HG03575 (cell line): ENCODE measurements around the gene SLC2A10.

Source experiments
- ATAC-seq: cut with Tn5 transposase; IDR thresholded peaks from one replicate; pipeline ENCODE4 v1.9.1; 2021; ENCODE audit not compliant: unreplicated experiment, insufficient number of reproducible peaks, low FRiP score; ENCODE audit errors: extremely low read depth

Gene SLC2A10

DNA sequence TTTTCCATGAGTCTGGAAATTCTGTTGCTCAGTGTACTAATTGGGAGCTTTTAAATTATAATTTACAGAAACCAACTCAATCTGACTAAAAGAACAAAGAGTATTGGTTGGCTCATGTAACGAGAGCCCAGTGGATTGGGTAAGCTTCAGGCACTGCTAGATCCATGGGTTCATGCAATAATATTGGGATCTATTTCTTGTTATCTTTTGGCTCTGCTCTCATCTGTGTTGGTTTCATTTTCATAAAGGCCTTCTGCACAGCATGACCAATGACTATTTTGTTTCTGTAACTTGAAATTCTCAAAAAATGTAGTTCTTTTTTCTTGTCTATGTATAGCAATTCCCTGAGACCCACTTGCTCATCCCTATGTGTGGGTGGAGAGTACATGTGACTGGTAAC, 12.0 kb downstream of the SLC2A10 start:
- ATAC-seq, result no peak

DNA sequence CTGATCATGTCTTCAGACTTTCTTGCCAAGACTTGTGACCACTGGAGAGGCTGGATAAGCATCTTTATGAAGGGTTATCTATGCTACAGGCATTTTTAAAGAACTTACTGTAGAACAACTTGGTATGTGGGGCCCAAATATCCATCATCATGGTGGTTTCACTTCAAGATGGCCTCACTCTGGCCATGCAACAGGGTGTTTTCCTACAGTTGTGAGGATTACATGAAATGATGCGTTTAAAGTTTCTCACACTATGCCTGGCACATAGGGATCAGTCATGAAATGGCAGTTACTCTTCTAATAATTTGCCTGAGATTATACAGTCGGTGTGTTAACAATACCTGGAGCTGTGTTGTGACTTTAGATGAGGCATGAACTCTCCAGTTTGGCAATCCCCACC, 13.0 kb downstream of the SLC2A10 start:
- no peak for ATAC-seq

DNA sequence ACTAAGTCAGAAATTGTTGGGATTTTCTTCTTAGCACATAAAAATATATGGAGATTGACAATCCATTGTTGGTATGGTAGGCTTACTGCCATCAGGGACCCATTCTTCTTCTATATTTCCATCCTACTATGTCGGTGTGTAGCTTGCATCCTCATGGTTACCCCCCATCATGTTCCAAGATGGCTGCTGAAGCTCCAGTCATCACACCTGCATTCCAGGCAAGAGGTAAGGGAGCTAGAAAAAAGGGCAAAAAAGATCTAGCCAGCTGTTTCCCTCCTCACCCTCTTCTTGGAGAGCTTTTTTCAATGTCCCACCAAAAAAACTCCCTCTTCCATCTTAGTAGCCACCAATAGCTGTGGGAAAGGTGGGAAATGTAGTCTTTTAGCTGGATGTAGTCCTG, 13.6 kb downstream of the SLC2A10 start:
- ATAC-seq, result no peak

DNA sequence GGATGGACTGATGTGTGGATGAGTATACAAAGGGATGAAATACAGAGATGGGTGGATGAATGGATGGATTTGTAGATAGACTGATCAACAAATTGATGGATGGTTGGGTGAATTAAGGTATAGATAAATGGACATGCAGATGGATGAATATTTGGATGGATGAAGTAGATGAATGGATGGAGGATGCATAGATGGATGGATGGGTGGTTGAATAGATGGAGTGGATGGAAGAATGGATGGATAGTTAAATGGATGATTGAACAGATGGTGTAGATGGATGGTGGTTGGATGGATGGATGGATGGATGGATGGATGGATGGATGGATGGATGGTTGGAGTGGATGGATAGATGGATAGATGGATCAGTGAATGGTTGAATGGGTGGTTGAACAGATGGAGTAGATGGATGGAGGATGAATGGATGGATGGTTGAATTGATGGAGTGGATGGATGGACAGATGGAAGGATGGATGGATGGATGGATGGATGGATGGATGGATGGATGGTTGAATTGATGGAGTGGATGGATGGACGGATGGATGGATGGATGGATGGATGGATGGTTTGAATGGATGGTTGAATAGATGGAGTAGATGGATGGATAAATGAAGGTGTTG, 15.0 kb downstream of the SLC2A10 start:
- ATAC-seq, result no peak

DNA sequence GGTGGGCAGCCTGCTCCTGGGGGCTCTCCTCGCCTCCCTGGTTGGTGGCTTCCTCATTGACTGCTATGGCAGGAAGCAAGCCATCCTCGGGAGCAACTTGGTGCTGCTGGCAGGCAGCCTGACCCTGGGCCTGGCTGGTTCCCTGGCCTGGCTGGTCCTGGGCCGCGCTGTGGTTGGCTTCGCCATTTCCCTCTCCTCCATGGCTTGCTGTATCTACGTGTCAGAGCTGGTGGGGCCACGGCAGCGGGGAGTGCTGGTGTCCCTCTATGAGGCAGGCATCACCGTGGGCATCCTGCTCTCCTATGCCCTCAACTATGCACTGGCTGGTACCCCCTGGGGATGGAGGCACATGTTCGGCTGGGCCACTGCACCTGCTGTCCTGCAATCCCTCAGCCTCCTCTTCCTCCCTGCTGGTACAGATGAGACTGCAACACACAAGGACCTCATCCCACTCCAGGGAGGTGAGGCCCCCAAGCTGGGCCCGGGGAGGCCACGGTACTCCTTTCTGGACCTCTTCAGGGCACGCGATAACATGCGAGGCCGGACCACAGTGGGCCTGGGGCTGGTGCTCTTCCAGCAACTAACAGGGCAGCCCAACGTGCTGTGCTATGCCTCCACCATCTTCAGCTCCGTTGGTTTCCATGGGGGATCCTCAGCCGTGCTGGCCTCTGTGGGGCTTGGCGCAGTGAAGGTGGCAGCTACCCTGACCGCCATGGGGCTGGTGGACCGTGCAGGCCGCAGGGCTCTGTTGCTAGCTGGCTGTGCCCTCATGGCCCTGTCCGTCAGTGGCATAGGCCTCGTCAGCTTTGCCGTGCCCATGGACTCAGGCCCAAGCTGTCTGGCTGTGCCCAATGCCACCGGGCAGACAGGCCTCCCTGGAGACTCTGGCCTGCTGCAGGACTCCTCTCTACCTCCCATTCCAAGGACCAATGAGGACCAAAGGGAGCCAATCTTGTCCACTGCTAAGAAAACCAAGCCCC, 16.0 kb downstream of the SLC2A10 start:
- no peak for ATAC-seq

DNA sequence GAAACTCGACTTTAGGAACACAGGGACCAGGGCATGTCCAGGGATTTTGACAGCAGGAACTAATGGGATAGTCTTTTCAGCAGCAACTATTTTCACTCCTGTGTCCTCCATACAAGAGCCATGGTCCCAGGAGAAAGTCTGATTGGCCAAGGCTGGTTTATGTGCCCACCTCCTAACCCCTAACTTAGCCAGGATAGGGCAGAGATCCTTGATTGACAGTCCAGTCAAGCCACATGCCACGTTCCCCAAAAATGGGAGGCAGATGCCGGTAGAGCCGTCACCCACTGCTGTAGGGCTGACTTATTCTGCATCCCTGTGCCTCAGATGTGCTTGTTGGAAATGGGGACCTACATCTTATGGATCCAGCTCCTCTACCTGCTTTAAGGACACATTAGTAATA, 22.3 kb downstream of the SLC2A10 start:
- no peak for ATAC-seq

DNA sequence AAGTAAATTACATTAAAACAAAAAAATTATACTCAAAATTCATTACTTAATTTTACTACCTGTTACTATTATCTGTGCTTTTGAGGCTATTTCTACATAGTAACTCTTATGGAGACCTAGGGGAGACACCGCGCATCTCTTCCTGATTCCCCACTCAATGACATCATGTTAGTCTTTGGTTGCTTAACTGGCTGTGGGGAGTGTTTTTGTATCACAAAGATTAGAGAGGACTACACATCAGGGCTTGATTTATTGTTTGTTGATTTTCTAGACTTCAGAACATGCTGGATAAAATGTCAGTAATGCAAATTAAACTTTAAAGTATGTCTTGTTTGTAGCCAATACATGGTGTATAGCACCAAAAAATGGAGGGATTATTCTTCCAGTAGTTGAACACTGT, 26.0 kb downstream of the SLC2A10 start:
- no peak for ATAC-seq

DNA sequence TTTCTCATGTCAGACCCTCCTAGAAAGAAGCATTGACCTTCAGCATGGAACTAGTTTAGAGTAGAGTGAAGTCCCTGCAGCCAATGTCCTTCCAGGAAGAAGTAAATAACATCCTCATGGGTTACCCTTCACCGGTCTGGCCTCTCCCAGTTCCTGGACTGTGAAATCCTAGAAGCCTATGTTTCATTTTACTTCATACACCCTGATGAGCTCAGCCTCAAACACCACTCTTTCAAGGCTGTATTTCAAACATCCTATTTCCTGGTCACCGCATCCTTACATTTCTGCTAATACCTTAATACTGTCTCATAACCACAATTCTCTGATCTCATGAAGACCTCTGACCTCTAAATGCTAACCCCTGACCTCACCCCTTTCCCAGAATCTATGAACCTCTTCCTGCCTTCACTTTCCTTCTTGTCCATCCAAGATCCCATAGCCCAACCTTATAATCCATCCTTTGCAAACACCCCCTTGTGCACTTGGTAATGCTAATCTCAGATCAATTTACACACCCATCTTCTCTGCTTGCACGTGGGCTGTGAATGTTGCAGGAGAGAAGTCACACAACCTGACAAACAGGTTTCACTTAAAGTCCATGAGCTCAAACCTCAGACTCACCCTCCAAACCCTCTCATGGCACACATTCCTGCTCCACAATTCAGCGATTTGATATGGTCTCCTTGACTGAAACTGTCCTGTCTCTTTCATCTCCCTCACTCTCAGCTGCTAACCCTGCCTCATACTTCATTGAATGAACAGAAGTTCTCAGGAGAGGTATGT, 30.2 kb downstream of the SLC2A10 start:
- ATAC-seq, result no peak

DNA sequence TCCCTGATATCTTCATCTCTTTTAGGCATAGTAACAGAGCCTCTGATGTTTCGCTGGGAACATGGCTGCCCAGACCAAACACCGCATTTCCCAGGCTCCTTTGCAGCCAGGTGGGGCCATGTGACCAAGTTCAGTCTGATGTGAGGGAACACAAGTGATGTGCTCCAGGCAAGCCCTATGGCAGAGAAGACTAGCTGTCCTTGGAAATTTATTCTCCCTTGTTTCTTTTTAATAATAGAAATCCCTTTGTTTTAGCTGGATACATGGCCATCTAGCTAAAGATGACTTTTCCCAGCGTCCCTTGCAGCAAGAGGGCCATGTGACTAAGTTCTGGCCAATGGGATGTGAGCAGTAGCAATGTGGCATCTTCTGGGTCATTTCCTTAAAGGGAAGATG, 30.8 kb downstream of the SLC2A10 start:
- ATAC-seq, result no peak

DNA sequence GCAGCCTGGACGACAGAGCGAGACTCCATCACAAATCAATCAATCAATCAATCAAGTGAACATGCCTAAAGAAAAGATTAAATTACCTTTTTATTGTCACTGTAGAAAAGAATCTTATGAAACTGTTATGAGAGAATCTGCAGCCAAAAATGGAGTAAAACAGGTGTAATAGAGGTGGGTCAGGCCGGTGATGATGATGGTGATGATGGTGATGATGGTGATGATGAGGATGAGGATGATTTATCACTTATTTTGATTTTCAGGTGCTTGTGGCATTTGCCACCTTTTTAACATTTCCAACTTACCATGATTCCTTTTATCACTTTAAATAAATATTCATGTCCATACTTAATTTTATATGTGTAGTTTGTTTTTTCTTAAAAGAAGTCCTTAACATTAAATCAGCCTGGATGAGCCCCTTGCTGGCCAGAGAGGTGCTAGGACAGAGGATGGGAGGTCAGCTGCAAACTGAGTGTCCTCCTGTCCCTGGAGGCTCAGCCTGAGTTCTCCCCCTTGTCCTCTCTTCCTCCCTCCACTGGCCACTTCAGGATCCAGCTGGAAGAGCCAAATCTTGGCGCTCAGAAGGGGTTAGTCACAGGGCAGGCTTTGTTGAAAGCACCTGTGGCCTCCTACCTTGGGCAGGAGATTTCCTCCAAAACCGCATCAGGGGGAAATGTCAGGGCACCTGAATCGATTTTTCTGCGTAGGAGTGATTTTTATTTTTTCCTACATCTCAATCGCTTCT, 32.6 kb downstream of the SLC2A10 start:
- ATAC-seq, result no peak

DNA sequence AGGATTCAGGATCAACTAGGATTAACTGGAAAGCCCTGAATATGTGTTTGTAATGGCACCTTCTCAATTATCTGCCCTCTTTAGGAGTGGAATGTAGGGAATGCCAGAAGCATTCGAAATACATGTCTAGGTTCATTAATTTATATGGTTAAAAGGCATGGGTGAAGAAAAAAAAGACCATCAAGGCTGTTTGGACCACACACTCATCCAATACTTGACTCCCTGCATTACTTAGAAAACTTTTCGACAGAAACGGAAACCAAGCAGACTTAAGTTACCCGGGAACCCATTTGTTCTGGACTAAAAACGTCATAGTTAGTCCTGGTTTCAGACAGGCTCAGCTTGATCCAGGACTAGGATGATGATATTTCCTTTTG, 33.2 kb downstream of the SLC2A10 start:
- ATAC-seq, result no peak

DNA sequence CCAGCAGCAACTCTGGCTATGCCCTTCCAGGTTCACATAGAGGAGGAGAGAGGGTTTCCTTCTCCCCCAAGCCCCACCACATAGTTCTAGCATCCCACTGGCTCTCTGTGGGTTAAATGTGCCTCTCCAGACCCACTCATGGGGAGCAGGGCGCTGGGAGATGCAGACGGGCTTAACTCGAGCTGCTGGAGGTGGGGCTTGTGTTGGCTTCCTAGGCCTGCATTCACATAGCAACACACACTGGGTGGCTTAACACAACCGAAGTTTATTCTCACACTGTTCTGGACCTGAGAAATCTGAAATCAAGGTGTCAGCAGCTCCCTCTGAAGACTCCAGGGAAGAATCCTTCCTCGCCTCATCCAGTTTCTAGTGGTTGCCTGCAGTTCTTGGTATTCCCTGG, 33.6 kb downstream of the SLC2A10 start:
- no peak for ATAC-seq

DNA sequence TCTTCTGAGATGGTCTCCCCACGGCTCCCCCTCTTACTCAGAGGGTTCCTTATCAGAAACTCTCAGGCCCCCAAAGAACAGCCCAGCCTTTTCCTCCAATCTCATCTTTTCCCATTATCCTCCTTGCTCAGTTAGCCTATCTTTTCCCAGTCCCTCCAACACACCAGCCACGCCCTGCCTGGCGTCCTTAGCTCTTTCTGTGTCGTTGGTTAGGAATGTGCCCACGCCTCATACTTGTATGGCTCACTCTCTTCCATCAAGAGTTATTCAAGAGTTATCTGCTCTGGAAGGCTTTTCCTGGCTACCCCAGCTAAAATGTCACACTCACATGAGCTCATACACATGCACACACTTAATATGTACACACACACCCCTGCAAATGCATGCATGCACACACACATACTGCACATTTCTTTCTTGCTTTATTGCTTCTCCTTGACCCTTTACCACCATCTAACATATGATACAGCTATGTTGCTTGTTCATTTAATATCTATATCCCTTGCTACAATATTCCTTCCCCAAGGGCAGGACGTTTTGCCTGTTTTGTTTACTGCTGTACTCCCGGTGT, 37.6 kb downstream of the SLC2A10 start:
- no peak for ATAC-seq

DNA sequence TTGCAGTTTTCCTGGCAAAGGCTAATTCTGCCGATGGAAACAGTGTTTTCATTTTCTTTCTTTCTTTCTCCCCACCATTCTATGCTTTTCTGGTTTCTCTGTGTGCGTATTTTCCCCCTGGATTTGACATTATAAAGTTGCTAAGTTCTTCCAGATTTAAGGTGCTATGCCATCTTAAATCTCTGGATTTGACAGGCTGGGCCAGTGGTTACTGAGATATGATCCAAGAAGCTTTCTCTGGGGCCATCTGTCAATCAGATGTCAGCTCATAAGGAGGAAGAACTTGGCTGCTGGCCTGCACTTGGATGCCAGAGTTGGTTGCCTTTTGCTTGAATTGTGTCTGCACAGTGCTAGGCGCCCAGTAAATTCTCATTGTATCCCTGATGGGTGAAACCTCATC, 39.7 kb downstream of the SLC2A10 start:
- no peak for ATAC-seq

DNA sequence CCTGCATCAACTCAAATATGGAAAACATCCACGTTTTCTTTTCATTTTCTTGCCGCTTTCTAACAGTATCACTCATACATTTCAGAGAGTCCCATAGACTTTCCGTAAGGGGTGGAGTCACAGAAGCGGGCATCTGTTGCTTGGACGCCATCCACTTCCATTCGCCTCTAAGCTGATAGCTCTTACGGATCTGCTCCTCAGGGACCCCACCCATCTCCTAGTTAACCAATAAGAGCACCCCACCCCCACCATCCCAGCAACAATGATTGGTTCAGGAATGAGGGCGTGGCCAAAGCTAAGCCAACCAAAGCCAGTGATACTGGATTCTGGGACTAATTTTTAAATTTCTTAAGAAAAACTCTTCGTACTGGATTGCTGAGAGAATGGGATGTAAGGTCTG, 42.4 kb downstream of the SLC2A10 start:
- no peak for ATAC-seq

DNA sequence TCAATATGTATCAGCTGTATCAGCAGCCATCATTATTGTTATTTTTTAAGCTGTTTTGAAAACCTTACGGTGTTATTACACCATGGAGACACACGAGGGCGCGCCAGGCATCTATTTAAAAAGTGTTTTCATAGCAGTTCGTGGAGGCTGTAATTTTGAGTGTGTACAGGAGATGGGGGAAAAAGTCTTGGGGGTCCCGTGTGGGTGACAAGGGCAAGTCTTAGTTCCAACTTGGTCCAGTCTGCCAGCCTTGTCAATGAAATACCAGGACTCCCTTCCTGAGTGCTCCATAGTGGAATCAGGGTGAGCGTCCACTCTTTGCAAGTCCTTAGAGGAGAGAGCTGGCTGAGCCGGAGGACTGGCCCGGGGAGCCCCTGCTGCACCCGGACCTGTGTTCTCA, 43.3 kb downstream of the SLC2A10 start:
- no peak for ATAC-seq

DNA sequence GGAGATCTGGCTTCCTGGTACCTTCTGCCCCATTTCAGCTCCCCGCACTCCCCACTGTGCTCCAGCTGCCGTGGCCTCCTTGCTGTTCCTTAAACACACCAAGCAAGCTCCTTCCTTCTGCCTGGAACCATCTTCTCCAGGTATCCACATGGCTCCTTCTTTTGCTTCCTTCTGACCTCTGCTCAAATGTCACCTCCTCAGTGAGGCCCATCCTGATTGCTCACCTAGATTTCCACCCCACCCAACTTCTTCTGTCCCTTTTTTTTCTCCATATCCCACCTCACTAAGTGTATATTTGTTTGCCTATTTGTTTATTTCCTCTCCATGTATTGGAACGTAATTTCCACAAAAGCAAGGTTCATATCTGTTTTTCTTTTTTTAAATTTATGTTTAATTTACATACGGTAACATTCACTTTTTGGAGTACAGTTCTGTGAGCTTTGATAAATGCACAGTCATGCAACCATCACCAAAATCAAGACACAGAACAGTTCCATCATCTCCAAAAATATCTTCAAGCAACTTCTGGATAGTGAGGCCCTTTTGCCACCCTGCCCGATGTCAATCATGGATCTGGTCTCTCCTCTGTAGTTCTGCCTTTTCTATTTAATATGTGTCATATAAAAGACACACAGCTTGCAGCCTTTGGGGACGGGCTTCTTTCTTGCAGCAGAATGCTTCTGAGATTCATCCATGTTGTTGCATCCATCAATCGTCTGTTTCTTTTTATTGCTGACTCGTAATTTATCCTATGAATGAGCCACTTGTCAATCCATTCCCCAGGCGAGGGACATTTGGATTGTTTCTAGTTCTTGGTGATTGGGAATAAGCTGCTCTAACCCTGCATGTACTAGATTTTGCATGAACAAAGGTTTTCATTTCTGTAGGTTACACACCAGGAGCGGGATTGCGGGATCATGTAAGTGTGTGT, 46.3 kb downstream of the SLC2A10 start:
- no peak for ATAC-seq

DNA sequence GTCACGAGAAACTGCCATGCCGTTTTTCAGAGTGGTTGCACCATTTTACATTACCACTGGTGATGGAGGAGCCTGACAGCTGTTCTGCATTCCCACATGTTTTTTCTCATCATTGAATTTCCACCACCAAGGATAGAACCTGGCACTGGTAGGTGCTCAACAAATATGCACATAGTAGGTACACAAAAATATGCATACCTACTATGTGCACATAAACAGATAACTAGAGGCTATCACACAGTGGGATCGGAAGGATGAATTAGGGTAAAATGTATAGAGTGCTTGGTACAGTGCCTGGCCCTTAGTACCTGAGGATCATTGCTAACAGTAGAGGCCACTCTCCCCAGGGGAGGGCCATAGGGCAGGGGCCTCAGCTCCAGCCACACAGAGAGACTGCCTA, 47.0 kb downstream of the SLC2A10 start:
- ATAC-seq, result no peak
